GM19099 (cell line): Measurements from ENCODE around the gene PECR.
A peak's percentile ranks its signal among the peaks of the same experiment; 100 is the strongest.

Experiments
- POLR2A ChIP-seq: IDR thresholded peaks from 3 replicates; pipeline ENCODE4 v1.6.1; 2011; ENCODE audit warnings: low read depth; ENCODE audit not compliant: insufficient read length; ENCODE audit errors: extremely low read depth

The PECR gene

GRCh38 chr2:216008387-216008786 is 73.2 kb downstream of the PECR start:
- no peak for TF ChIP-seq POLR2A

DNA sequence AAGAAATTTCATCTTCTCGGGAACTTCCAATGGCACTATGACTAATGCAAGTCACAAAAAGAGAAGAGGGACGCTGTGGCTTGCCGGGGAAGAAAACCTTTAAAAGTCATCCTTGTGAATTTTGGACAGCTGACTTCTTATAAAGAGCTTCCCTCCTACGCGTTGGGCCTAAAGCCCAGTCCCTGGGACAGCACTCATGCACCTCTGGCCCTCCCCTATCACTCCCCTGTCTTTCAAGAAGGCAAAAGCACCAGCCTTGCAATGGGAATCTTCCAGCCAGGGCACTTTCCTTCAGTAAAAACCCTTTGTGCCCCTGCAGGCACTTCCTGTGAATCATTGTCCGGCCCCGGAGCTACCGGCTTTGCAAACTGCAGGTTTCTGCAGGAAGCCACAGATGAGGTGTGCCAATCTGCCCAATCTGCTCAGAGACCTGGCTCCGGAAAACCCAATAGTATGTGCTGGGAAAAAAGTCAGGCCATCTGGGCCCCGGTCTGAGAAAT is 75.4 kb downstream of the PECR start:
- peak; percentile 37 for TF ChIP-seq POLR2A

DNA sequence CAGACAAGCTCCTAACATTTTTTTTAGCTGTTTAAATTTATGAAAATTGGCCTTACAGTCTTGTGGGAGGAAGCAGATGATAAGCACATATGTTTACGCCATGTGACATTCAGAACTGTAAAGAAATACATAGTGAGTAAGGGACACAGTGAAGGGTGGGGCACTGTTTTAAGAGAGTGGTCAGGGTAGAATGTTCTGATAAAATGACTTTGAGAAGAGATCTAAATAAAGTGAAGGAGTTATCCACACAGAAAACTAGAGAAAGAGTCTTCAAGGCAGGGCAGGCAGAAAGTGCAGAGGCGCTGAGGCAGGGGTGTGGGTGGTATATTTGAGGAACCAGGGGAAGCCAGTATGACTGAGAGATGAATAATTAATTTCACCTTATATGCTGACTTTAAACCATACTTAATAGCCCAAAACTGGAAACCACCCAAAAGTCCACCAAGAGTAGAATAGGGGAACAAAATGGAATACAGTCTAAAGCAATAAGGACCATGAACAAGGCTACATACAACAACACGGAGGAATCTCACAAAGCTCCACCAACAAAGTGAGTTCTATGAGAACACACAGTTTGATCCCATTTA is 76.8 kb downstream of the PECR start:
- peak; percentile 32 for TF ChIP-seq POLR2A

GRCh38 chr2:216003876-216004696 is 77.5 kb downstream of the PECR start:
- no peak for TF ChIP-seq POLR2A

DNA sequence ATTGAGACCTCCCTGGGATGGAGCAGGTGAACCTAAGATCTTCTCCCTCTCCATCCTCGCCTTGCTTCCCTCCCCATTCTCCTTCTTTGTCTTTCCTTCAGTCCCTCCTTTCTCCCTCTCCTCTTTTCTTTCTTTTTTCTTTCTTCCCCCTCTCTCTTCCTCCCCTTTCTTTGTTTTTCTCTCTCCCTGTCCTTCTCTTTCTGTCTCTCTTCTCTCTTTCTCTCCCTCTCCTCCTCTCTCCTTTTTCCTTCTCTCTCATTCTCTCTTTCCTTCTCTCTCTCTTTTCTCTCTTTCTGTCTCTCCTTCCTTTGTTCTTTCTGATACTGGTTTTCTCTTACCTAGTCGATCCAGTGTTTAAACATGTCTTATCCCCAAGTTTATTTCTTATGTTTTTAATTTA is 78.9 kb downstream of the PECR start:
- no peak for TF ChIP-seq POLR2A

DNA sequence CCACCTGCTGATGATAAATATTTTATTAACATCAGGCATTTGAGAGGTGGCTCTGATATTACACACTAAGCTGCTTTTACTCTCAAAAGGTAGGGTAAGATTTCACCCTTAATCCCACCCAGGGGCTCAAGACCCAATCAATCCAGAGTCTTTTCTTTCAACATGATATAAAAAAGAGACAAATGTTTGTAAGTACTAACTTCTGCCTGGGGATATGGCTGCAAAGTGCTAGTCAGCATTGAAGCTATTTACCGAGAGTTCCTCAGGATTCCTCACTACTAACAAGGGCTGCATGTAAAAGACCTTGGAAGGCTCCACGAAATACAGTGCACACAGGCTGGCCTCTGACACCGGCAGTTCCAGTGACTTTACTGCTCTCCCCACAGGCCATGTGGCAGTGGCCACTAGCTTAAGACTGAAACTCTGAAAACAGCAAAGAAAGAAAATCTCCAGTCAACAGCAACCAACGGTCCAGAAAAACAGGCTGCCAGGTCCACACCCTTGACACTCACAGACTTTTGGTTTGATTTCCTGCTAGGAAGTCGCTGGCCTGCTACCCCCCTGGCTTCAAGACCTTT is 79.4 kb downstream of the PECR start:
- no peak for TF ChIP-seq POLR2A

- no peak for TF ChIP-seq POLR2A
Measured at GRCh38 chr2:216001216-216002100, 80.2 kb downstream of the PECR start.

GRCh38 chr2:215998636-215999035 is 83.0 kb downstream of the PECR start:
- TF ChIP-seq POLR2A, result no peak

DNA sequence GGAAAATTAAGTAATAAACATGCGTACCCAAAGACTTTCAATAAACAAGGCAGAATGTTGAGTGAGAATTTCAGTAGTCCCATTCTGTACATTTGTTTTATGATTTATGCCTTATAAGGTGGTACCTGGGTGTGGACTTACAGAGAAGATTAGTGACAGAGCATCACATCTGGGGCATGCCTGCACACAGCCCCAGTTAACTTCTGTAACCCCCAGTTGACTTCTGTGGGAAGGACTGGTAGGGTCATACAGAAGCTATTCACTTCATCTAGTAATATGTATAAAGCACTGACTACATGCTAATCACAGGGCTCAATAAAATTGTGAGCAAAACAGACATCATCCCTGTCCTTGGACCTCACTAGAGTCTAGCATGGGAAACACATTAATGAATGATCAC is 84.4 kb downstream of the PECR start:
- no peak for TF ChIP-seq POLR2A

DNA sequence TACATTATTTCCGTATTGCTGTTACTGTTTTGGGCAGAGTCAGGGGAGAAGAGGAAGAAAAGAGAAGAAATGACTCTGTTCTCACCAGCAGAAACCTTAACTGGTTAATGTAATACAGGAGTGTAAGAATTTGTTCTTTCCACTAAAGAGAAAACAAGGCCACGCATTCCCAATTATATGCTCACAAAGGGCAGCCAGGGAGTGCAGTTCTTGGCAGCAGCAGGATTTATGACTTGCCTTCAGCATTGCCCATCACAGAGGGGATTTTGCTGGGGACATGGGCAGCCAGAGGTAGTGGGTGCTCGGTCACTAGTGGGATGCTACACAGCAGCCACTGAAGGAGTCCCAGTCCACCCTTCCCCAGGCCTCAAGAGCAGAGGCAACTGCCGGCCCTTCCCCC is 86.7 kb downstream of the PECR start:
- no peak for TF ChIP-seq POLR2A
